GM19099 (cell line): Measurements from ENCODE around the gene PDC.

Experiments used
- POLR2A ChIP-seq: IDR thresholded peaks from 3 replicates; pipeline ENCODE4 v1.6.1; 2011; ENCODE audit warnings: low read depth; ENCODE audit not compliant: insufficient read length; ENCODE audit errors: extremely low read depth

Gene PDC

DNA sequence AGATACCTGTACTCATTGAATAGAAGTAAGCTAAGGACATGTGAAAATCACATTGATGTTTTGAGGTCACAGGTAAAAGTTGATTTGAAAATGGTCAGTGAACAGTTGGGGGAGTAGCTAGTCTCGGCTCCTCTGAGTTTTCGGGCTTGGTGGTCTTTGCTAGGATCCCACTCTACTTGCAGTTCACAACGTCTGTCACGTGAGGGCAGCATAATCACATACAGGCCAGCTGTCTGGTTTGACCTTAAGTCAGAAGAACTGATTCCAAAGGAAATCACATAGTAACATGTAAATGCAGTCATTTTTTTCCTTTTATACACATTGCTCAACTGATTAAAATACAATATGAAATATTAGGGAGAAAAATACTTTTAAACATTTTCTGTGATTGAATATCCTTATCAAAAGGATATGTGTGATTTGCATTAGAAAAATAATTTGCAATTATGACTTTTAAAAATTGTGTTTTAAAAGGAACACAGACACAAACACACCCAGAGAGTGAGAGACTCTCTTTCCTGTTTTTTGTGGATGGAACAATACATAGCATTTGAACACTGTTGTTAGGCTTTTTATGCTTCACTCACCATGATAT is 21.8 kb upstream of the PDC start:
- no peak for TF ChIP-seq POLR2A

DNA sequence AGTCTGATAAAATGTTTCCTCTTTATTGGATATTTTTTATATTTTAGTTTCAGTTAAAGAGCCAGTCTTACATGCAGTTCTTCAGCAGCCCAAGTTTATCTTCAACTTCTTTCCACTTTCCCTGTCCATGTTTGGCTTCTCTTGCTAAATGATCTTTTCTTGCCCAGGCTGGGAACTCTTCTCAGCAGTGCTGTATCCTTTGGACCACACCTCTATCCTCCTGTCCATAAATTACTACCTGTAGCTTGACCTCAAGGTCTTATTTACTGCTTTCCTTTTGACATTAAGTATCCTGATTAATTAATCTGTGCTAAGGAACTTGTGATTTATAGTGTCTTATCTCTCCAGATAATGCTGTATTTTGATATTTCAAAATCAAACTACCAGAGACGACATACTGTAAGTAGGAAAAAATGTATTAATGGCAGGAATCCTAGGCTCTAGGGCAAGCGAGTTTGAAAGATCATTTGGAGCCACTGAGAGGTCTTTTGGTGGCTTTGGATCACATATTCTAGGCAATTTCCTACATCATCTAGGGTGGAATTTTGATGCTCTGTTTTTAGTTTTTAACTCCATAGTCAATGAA is 20.5 kb upstream of the PDC start:
- no peak for TF ChIP-seq POLR2A

DNA sequence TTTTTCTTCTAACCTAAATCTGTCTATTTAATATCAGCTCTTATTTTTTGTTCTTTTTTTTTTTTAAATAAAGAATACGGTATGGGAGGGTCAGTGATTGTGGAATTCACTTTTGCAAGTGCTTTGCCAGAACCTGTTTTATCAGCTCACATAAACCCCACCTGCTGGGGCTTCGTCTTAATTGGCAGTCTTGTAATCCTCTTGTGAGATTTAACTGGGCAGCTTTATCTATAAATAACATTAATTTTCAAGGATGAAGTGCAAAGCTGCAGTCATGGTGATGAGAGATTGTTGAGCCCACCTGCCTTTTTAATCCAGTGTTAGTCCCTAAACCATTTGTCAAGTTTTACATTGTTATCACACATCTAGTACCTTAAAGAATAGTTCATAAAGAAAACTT is 18.2 kb upstream of the PDC start:
- no peak for TF ChIP-seq POLR2A

DNA sequence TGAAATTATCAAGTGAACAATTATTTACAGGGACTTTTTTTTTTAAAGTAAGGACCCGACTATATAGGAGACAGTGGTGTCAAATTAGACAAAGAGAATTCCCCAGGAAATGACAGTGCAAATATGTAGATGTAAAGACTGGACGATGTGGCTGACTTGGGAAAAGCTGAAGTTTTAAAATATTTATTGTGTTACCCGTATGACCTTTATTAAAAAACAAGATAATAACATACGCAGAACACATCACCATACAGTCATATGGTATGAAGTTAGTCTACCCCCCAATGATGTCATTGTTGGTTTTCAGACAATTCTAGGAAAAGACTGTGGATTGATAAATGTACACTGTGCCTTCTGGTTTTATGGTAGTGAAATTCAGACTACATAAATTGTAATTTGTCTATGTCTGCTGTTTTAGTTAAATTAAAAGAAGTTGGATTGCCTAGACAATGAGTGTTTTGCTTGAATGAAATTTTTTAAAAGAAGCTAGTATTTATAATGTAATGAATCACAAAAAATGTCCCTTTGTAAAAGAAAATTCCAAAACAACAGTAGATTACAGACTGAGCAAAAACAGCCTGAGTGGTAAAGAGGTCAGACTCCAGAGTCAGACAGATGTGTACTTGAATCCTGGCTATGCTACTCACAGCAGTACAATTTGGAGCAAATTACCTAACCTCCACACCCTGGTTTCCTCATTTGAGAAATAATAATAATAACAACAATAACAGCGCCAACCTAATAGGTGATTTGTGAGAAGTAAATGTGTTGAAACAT is 15.5 kb upstream of the PDC start:
- TF ChIP-seq POLR2A: no peak

DNA sequence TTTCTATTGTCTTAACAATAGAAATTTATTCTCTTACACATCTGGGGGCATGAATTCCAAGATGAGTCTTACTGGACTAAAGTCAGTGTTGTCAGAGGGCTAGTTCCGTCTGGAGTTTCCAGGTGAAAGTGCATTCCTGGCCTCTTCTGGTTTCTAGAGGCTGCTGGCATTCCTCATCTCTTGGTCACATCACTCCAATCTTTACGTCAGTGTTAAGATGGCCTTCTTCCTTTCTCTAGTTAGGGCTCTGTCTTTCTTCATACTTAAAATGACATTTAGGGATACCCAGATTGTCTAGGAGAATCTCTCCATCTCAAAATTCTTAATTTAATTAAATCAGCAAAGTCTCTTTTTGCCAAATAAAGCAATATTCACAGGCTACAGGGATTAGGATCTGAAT is 13.3 kb upstream of the PDC start:
- TF ChIP-seq POLR2A: no peak

DNA sequence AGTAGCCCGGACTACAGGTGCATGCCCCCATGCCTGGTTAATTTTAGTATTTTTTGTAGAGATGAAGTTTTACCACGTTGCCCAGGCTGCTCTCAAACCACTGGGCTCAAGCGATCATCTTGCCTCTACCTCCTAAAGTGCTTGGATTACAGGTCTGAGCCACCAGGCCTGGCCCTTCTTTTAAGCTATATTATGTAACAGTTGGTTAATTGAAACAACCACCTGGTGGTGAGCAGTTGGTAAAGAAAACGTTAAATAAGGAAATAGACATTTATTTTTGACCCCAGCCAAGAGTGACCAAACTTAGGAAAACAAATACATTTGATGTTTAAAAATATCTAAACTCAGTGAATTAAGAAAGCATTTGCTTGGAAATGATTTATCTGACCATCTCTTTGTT is 12.1 kb upstream of the PDC start:
- TF ChIP-seq POLR2A: no peak

DNA sequence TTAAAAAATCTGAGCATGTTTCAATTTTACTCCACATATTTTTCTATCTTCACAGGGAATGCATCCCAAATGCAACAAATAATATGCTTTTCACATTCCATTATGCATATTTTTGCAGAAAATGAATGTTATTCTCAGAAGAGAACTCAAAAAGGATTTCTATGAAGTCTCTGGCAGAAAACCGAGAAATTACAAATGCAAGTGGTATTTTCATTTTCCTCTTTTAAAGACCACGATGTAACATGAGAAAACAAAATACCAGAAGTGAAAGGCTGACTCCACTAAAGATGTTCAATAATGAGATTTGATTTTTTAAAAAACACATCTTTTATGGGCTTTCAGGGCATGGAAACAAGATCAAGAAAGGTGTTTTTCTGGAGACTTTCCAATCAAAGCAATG is 5.0 kb upstream of the PDC start:
- no peak for TF ChIP-seq POLR2A

DNA sequence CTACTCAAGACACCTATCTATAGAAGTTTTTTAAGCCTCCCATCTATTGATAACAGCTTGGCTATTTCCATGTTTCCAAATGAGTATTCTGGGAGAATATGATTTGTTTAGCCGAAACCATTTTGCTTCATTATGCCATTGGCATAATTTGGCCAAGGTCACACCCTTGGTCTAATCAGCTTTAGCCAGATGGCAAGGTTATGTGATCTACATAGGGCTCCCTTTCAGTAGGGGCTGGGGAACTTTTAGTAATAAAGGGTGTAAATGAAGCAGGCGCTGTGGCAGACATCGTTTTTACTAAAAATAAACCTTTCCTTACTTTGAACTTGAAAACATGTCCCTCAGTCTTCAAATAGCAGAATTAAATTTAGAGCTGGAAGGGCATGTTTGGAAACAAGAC is 3.0 kb upstream of the PDC start:
- no peak for TF ChIP-seq POLR2A

DNA sequence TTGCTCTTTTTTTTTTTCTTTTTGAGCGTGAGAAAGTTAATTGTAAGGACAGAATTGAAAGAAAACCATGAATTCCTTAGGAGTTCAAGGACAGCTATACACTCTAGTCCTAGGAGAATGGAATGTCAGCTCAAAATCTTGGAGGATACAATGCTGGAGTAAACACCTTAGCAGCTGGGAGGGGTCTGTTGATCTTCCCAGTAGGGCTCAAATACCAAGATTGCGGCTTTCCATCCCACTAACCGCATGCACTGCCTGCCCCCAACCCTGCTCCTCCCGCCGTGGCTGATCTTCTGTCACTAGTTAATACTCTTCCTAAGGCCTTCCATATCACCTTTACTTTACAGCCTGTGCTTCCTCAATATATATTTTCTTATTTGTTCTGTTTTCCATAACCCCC is 2.6 kb upstream of the PDC start:
- no peak for TF ChIP-seq POLR2A

DNA sequence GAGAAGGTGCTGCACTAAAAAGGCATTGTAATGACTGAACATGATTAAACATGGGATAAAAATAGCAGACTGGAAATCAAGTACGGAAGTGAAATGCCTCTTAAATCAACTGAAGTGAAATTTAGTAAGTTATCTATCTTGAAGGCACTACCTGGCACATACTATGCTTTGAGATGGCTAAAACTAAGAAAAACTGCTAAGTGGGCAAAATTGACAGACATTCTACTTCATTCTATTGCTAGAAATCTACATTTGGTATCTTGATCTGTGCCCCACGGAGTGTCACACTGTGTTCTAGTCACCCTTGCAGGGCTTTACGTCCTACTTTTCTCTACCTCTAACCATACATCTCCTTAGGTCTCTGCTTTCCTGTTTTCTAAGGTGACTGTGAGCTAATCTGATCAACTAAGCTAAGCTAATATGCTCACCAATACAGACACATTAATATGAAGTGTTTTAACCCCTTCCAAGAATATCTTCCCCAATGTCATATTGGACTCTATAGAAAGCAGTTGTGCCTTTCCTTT is 4.1 kb downstream of the PDC start:
- TF ChIP-seq POLR2A: no peak

DNA sequence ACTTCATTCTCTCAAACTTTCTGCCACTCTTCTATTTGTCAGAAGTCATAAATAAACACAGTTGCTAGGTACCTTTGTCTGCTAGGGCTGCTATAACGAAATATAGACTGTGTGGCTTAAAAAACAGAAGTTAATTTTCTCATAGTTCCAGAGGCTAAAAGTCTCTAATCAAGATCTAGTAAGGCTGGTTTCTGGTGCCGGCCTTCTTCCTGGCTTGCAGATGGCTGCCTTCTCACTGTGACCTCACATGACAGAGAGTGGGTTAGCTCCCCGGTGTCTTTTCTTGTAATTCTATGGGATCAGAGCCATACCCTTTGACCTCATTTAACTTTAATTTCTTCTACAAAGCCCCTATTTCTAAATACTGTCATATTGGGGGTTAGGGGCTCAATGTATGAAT is 5.9 kb downstream of the PDC start:
- no peak for TF ChIP-seq POLR2A

DNA sequence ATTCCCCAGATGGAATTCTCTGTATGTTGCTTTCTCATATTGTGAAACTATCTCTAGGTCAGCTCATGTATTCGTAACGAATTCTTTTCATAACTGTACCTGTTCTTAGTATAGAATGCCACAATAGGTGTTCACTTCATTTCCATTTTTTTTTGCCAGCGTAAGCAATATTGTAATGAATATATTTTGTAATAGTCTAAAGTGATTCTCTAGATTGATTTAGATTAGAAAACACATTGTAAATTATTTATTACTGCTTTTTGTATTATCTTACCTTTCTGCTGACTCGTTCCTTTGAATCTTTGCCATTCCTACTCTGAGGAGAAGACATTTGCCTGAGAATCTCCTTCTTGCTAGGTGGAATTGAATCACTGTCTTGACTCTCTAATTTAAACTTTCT is 14.8 kb downstream of the PDC start:
- TF ChIP-seq POLR2A: no peak

DNA sequence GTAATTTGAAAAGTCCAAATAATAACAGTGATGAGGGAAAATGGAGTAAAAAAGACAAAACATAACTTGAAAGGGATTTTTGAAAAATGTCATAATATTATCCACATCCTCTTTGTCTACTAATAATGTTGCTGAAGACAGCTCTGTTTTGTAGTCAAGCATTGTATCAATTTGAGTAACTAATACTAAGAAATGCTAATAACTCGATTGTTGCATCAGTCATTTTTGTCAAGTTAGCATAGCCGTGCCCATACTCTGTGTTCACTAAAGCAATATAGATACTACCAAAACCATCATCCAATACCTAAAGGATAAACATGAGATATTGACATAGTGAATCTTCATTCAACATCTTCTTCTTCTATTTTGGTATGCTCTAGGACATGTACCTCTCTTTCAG is 17.3 kb downstream of the PDC start:
- no peak for TF ChIP-seq POLR2A

DNA sequence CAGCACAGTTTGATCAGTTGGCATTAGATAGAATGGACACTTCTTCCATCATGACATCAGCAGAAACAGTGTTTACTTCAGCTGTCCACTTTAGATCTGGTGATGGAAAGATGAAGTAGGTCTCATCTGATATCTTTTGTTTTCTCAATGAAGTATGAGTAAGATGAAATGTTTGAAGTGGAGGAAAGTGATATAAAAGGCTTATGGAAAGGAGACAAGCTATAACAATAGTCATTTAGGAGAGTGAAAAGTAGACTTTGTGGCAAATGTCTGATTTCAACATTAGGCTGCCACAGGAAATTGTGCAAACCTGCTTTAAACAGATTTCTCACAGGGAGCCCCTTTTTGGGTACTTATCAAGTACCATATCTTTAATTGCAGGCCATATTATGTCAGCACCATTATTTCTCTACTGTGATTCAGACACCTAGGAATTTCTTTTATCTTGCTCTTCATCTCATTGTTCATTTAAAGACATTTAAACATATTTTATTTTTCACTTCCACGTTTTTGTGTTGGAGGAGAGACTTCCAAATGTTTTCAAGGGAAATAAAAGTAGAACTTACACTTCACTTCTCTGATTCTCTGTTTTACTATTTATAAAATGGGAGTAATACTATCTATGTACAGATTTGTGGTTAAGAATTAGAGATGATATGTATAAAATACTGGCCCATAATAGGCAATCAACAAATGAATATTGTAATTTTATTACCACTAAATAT is 18.1 kb downstream of the PDC start:
- TF ChIP-seq POLR2A: no peak

DNA sequence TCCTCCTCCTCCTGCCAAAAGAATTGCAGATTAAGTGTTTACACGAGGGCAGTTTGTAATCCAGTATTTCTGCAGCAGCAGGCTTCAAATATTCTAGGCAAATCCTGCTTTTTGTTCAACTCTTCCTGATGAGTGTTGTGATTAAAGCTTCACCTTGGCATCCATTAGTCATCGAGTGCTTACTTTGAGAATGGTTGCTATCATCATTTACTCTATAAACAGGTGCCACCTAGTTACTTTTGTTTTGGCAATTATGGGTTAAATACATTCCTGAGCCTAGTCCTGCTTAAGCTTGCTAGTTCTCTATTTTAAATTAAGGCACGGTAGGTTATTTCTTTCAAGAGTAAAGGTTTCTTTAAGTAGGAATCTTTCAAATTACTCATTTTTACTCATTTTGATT is 20.3 kb downstream of the PDC start:
- TF ChIP-seq POLR2A: no peak

DNA sequence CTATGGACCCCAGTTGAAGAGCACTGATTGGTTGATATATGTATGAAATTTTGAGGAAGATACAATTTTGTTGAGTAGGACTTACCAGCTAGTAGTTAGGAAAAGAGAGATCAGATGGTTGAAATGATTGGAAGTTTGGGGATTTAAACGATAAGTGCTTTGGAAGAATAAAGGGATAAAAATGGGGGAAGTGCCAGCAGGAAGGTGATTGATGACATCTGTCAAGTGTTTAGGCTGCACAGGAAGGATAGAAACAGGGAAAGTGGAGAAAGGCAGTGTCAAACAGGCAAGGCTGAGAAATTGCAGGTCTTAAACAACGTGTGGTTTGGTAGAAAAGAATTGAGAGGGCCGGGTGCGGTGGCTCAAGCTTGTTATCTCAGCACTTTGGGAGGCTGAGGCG is 22.3 kb downstream of the PDC start:
- no peak for TF ChIP-seq POLR2A

DNA sequence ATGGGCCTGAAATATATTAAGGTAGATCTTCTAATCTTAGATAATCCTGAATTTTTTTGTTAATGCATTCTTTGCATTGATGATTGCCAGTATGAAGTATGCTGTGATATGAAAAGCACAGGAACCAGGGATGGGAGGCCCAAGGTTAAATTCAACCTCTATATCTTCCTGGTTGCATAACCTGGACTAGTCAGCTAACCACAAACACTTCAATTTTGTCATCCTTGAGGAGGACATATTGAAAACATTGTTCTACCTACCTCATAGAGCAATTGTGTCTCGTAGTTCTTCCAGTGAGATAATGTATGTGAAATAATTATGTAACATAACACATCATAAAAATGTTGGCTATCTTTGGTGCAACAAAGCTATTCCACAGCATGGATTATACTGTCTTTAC is 25.6 kb downstream of the PDC start:
- TF ChIP-seq POLR2A: no peak

DNA sequence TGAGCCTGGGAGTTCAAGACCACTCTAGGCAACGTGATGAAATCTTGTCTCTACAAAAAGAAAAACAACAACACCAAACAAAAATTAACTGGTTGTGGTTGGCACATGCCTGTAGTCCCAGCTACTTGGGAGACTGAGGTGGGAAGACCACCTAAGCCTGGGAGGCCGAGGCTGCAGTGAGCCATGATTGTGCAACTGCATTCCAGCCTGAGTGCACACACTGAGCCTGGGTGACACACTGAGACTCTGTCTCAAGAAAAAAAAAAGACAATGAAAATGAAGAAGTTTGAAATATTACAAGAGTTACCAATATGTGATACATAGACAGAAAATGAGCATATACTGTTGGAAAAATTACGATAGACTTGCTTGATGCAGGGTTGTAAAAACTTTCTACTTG is 31.9 kb downstream of the PDC start:
- no peak for TF ChIP-seq POLR2A
